Stimulated activated effector memory CD8-positive, alpha-beta T cell treated with anti-CD3 and anti-CD28 coated beads, Interleukin-12 subunit alpha, Interleukin-12 subunit beta, amount 100 ng/mL, for 72 hours (primary cell): Measurements from ENCODE around the gene MYO7B.

Experiments
- ATAC-seq: fragments of 150-1000 bp; cut with Tn5 transposase; 2 replicates; pipeline ENCODE4 v1.10.0; 2021
- DNase-seq, 2 donors: peaks; one replicate each; pipeline ENCODE4 v3.0.0; 2021 to 2022; ENCODE audit warnings: low spot score in 2 of 2
- H3K27ac Mint-ChIP-seq: one replicate; pipeline ENCODE4 v1.8.0; 2022; ENCODE audit warnings: mild to moderate bottlenecking, mixed read lengths
- H3K36me3 Mint-ChIP-seq: one replicate; pipeline ENCODE4 v1.8.0; 2022; ENCODE audit warnings: mild to moderate bottlenecking, mixed read lengths
- H3K4me1 Mint-ChIP-seq: one replicate; pipeline ENCODE4 v1.8.0; 2022; ENCODE audit warnings: mixed read lengths
- H3K4me3 Mint-ChIP-seq: one replicate; pipeline ENCODE4 v1.8.0; 2022; ENCODE audit warnings: mild to moderate bottlenecking, mixed read lengths
- H3K9me3 Mint-ChIP-seq: one replicate; pipeline ENCODE4 v1.8.0; 2022; ENCODE audit warnings: mixed read lengths

MYO7B gene

DNA sequence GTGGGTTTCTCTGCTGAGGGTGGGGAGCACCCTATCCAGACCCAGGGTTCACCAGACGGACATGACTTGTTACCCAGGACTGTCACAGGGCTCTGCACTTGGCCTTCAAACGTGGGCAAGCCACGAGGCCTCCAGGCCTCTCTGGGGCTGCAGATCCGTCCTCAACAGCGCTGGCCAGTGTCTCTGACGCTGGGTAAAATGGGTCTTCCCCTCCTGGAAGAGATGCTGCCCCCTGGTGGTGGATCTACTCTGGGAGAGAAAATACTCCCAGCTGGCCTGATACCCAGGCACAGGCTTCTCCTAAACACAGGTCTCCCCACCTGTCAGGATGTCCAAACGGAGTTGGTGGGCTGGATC, 114.2 kb downstream of the MYO7B start:
- Mint-ChIP-seq H3K4me3 (no peak overlapping the region), H3K9me3 (no peaks in the 10 kb centered on the region), H3K4me1 (peaks cover 26% of the 10 kb centered on the region), H3K36me3 (no peaks in the 10 kb centered on the region), H3K27ac (peak overlapping the region; percentile 58)
- peak; percentile 85 to 91 for DNase-seq
- ATAC-seq: peak; percentile 69

DNA sequence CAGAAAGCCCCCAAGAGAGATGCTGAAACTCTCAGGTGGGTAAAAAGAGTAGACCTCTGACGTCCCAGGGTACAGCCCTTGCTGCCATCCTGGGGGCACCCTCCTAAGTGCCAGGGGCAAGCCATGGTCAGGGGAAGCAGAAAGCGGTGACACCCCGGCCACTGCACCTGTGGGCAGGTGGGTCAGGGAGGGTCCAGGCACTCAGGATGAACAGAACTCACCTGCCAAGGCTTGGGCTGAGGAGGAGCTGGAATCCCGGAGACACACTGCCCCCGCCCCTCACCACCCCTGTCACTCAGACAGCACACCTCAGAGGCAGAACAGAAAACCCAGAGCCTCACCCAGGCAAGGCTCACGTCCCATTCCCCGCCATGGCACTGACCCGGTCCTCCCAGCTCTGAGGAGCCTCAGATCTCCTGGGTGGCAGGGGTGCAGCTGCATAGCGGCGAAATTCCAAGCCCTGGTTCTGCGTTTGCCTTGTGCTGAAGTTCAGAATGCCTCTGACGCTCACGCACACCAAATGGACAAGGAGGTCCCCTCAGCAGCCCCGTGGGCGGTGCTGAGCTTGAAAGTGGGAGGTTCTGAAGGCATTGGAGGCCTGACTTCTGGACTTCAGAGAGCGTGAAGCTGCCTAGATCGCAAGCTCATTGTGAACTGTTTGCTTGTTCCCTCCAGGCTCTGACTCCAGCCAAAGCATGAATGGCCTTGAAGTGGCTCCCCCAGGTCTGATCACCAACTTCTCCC, 114.7 kb downstream of the MYO7B start:
- peaks cover 26% of the 10 kb centered on the region for H3K4me1 Mint-ChIP-seq
- H3K36me3 Mint-ChIP-seq: no peaks in the 10 kb centered on the region
- DNase-seq (no peak), ATAC-seq (no peak)
- H3K9me3 Mint-ChIP-seq: no peaks in the 10 kb centered on the region
- H3K27ac Mint-ChIP-seq: peak overlapping the region; percentile 58
- H3K4me3 Mint-ChIP-seq: no peak overlapping the region

DNA sequence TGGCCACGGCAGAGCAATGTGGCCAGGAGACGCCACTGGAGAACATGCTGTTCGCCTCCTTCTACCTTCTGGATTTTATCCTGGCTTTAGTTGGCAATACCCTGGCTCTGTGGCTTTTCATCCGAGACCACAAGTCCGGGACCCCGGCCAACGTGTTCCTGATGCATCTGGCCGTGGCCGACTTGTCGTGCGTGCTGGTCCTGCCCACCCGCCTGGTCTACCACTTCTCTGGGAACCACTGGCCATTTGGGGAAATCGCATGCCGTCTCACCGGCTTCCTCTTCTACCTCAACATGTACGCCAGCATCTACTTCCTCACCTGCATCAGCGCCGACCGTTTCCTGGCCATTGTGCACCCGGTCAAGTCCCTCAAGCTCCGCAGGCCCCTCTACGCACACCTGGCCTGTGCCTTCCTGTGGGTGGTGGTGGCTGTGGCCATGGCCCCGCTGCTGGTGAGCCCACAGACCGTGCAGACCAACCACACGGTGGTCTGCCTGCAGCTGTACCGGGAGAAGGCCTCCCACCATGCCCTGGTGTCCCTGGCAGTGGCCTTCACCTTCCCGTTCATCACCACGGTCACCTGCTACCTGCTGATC, 115.4 kb downstream of the MYO7B start:
- Mint-ChIP-seq H3K9me3 (no peaks in the 10 kb centered on the region), H3K4me3 (no peak overlapping the region), H3K36me3 (no peaks in the 10 kb centered on the region), H3K27ac (no peak overlapping the region), H3K4me1 (peaks cover 26% of the 10 kb centered on the region)
- ATAC-seq: no peak
- no peak for DNase-seq

DNA sequence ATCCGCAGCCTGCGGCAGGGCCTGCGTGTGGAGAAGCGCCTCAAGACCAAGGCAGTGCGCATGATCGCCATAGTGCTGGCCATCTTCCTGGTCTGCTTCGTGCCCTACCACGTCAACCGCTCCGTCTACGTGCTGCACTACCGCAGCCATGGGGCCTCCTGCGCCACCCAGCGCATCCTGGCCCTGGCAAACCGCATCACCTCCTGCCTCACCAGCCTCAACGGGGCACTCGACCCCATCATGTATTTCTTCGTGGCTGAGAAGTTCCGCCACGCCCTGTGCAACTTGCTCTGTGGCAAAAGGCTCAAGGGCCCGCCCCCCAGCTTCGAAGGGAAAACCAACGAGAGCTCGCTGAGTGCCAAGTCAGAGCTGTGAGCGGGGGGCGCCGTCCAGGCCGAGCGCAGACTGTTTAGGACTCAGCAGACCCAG, 115.9 kb downstream of the MYO7B start:
- no peak for DNase-seq
- Mint-ChIP-seq H3K9me3 (no peaks in the 10 kb centered on the region), H3K27ac (no peak overlapping the region), H3K36me3 (no peaks in the 10 kb centered on the region), H3K4me3 (no peak overlapping the region), H3K4me1 (peaks cover 26% of the 10 kb centered on the region)
- no peak for ATAC-seq

DNA sequence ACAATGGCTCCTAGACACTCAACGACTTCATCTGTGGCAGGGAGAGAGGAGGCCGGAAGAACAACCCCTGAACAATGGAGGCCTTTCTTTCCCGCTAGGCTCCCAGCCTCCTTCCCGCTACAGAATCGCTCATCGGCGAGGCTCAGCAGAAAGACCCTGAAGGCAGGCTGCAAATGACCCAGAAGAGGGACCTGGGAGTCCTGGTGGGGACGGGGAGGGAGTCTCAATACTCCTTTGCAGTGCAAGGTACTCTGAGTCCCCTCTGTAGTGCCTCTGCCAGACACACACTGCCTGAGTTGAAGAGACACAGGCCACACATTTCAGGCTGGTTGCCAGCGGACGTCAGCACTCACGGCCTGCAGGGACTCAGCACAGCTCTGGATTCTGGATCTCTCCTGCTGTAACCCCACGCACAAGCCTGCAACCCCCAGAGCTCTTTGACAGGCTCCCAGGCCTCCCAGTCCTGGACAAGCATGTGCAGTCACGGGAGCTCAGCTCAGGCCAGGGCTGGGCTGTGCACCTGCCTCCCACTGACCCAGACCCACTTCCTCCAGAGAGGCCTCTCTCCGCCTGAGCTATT, 116.6 kb downstream of the MYO7B start:
- DNase-seq (no peak), ATAC-seq (no peak)
- Mint-ChIP-seq H3K27ac (no peak overlapping the region), H3K9me3 (no peaks in the 10 kb centered on the region), H3K36me3 (no peaks in the 10 kb centered on the region), H3K4me1 (peaks cover 26% of the 10 kb centered on the region), H3K4me3 (no peak overlapping the region)

DNA sequence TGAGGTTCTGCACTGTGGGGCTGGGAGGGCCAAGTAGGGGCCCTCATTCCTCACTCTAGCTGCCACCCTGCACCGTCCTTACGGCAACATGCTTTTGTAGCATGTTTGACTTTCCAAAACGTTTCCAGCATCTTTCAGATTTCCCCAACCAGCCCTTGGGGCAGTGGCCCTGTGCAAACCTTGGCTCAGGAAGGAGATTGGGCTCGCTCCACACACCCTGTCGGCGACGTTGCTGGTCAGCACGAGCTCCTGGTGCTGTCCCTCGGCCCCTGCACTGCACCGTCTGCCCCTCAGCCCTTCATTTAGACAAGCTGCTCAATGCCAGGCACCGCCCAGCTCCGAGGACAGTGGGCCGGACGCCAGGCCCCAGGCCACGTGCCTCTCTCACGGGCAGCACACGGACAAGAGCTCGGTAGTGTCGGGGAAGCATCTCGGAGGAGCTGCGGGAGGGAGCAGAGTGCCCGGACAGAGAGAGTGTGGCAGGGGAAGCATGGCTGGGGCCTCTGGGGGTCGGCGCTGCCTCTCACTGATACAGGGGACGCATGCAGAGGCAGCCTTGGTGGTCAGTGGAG, 117.4 kb downstream of the MYO7B start:
- no peak for DNase-seq
- peaks cover 26% of the 10 kb centered on the region for H3K4me1 Mint-ChIP-seq
- no peaks in the 10 kb centered on the region for H3K9me3 Mint-ChIP-seq
- ATAC-seq: no peak
- no peak overlapping the region for H3K4me3 Mint-ChIP-seq
- no peaks in the 10 kb centered on the region for H3K36me3 Mint-ChIP-seq
- no peak overlapping the region for H3K27ac Mint-ChIP-seq

DNA sequence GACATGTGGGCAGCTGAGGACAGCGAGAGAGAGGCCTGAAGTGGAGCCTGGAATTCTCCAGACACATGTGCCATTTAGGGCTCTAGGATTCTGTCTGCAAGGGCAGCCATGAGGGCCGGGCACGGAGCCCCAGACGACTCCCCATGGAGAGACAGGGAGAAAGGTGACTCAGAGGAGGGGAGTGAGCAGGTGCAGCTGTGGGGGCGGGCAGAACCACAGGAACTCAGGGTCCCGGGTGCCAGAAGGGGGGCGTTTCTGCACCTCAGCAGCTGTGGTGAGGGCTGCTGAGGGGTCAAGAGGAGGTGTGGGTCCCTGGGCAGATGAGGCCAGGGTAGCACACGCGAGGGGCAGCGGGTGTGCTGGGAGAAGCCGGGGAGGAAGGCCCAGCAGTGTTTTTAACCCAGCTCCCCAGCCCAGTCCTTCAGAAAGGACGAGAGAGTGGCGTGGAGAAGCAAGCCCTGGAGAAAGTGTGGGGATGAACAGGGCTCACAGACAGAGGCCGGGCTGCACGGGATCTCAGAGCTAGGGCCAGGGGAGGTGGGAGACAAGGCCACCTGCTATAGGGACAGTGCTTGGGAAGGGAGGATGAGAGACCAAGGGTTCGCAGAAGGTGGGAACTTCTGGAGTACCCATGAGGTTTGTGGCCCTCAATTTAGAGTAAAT, 118.1 kb downstream of the MYO7B start:
- DNase-seq: no peak
- Mint-ChIP-seq H3K4me1 (peaks cover 24% of the 10 kb centered on the region), H3K9me3 (no peaks in the 10 kb centered on the region), H3K27ac (no peak overlapping the region), H3K4me3 (no peak overlapping the region), H3K36me3 (no peaks in the 10 kb centered on the region)
- no peak for ATAC-seq

DNA sequence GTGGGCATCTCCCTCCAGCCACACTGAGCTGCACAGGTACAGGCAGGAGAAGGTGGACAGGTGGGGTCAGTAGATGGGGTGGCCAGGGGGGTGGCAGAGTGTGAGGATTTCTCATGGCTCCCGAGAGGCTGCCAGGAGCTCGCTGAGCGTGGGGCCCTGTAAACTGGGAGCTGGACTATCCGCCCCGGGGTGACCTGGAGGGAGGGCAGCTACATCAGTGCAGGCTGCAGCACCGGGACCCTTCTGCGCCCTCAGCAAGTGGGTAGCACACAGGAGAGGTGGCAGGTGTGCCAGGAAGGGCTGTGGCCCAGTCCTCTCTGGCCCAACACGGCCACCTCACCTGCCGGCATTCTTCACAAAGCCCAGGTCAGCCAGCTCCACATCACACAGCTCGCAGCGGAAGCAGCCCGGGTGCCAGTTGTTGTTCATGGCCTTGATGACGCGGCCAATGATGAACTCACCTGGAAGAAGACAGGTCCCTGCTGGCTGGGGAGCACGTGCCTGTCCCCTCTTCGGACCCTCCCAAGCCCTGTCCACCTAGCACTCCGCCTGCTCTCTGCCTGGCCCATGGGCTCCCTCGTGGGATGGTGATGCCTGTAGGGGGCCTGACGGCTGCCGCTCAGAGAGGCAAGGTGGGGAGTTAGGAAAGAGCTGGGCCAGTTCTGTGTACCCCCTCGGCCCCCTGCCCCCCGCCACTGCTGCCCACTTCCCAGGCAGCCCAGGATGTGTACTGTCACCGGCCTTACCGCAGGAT, 118.8 kb downstream of the MYO7B start:
- H3K36me3 Mint-ChIP-seq: no peaks in the 10 kb centered on the region
- no peak overlapping the region for H3K27ac Mint-ChIP-seq
- H3K4me1 Mint-ChIP-seq: peaks cover 17% of the 10 kb centered on the region
- DNase-seq (no peak), ATAC-seq (no peak)
- no peaks in the 10 kb centered on the region for H3K9me3 Mint-ChIP-seq
- no peak overlapping the region for H3K4me3 Mint-ChIP-seq

DNA sequence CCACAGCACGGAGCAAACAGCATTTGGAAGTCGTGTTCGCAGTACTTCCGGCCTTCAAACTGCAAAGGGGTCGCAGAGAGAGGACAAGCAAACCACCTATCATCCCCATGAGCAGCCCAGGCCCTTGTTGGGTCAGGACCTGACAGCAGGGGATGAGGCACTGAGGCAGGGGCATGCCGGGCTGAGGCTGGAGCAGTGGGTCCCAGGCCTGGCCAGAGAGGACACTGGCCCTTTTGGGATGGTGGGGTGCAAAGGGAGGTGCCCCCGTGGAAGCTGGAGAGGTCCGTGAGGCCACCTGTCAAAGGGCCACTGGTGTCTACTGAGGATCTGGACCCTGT, 119.3 kb downstream of the MYO7B start:
- H3K27ac Mint-ChIP-seq: no peak overlapping the region
- no peak for ATAC-seq
- H3K4me3 Mint-ChIP-seq: no peak overlapping the region
- H3K9me3 Mint-ChIP-seq: no peaks in the 10 kb centered on the region
- no peak for DNase-seq
- H3K4me1 Mint-ChIP-seq: peaks cover 11% of the 10 kb centered on the region
- no peaks in the 10 kb centered on the region for H3K36me3 Mint-ChIP-seq

DNA sequence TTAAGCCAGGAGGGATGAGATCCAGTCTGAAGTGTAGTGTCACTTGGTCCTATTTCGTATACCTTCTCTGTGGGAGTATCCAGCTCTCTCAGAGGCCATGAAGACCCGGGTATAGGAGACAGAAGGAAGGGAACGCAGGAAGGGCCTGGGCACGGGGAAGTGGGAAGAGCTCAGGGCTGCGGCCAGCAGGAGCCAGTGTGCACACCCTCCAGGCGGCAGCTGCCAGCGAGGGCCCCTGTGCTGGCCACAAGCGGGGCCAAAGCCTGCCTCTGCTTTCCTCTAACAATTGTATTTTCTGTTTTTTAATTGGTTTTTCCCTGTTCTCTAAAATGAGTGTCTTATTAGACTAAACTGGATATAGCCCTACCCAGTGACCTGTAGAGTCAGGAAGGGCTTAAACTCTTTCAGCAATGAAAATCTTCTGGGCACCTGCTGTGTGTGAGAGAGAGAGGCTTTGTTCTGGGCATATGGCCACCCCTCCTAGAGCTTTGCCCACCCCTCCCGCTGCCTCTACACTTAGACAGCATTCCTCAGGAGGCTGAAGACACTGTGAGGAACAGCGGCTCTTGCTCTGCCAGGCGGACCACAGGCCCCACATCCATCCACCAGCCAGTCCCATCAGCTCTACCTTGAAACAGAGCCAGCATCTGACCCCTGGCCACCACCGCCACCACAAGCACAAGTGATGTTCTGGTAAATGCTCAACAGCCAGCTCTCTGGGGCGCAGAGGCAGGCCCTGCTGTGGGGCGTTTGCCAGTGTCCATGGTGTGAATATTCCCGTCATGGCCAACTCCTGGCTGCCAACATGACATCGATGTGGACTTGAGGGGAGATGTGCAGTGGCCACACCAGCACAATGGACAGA, 120.0 kb downstream of the MYO7B start:
- no peaks in the 10 kb centered on the region for H3K36me3 Mint-ChIP-seq
- H3K9me3 Mint-ChIP-seq: no peaks in the 10 kb centered on the region
- H3K4me3 Mint-ChIP-seq: no peak overlapping the region
- no peak overlapping the region for H3K27ac Mint-ChIP-seq
- ATAC-seq (no peak), DNase-seq (no peak)
- peaks cover 10% of the 10 kb centered on the region for H3K4me1 Mint-ChIP-seq

DNA sequence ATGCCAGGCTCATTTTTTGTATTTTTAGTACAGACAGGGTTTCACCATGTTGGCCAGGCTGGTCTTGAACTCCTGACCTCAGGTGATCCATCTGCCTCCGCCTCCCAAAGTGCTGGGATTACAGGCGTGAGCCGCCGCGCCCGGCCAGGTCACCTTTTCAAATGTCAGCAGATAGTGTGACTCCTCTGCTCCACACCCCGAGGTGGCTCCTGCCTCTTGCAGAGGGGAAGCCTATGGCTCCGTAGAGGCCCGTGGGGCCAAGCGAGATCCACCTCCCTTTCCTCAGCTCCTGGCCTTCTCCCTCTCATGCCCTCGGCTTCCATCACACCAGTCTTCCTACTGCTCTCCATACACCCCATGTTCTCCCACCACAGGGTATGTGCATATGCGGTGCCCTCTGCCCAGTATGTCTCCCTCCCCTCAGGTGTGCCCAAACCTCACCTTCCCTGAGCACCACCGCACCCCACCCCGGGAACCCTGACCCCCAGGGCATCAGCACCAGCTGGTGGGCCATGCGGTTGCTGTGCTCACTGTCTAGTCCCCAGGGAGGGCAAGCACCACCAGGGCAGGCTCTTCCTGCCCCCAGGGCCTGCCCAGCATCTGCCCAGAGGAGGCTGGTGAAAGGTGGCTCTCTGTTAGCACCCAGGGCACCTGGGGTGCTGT, 121.2 kb downstream of the MYO7B start:
- no peaks in the 10 kb centered on the region for H3K36me3 Mint-ChIP-seq
- peaks cover 10% of the 10 kb centered on the region for H3K4me1 Mint-ChIP-seq
- DNase-seq (no peak), ATAC-seq (no peak)
- no peaks in the 10 kb centered on the region for H3K9me3 Mint-ChIP-seq
- H3K4me3 Mint-ChIP-seq: no peak overlapping the region
- H3K27ac Mint-ChIP-seq: no peak overlapping the region

DNA sequence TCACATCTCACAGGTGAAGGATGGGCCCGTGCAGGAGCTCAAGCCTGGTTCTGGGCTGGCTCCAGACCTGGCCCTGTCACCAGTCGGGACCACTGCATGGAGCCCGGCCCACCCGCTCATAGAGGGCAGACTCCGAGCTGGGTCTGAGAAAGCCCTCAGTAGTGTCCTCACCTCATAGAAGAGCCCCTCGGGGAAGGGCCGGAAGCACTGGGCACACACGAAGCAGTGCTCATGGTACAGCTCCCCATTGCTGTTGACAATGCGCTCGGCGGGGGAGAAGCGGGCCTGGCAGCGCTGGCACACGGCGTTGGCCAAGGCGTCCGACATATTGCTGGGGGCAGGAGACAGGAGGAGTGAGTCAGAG, 121.7 kb downstream of the MYO7B start:
- H3K9me3 Mint-ChIP-seq: no peaks in the 10 kb centered on the region
- H3K27ac Mint-ChIP-seq: no peak overlapping the region
- ATAC-seq (no peak), DNase-seq (no peak)
- H3K4me1 Mint-ChIP-seq: peaks cover 10% of the 10 kb centered on the region
- H3K4me3 Mint-ChIP-seq: no peak overlapping the region
- H3K36me3 Mint-ChIP-seq: no peaks in the 10 kb centered on the region

DNA sequence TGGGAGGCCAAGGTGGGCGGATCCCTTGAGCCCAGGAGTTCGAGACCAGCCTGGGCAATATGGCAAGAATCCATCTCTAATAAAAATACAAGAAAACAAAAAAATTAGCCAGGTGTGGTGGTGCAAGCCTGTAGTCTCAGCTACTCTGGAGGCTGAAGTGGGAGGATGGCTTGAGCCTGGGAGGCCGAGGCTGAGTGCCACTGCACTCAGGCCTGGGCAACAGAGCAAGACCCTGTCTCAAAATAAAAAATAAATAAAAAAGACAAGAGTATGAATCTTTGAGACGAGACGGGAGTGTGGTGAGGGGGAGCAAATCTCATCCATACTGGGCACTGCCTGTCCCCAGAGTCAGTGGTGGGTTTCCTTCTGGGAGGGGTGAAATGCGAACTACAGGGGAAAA, 122.7 kb downstream of the MYO7B start:
- Mint-ChIP-seq H3K4me3 (no peak overlapping the region), H3K4me1 (peaks cover 5% of the 10 kb centered on the region), H3K36me3 (no peaks in the 10 kb centered on the region), H3K9me3 (no peaks in the 10 kb centered on the region), H3K27ac (no peak overlapping the region)
- no peak for ATAC-seq
- no peak for DNase-seq
